GM18868 (cell line): ENCODE measurements around the gene HOXB4.
"Not testable (repeated sequence)": the region's sequence is repeated elsewhere in the genome, so short reads cannot be mapped to it uniquely, and the experiment has no call there.

ENCODE experiments used
- ATAC-seq: cut with Tn5 transposase; IDR thresholded peaks from one replicate; pipeline ENCODE4 v1.9.1; 2021; ENCODE audit warnings: mild to moderate bottlenecking, moderate library complexity; ENCODE audit not compliant: unreplicated experiment

Gene HOXB4

GRCh38 chr17:48535793-48536559, 42.2 kb downstream of the HOXB4 start:
- not testable (repeated sequence) for ATAC-seq

DNA sequence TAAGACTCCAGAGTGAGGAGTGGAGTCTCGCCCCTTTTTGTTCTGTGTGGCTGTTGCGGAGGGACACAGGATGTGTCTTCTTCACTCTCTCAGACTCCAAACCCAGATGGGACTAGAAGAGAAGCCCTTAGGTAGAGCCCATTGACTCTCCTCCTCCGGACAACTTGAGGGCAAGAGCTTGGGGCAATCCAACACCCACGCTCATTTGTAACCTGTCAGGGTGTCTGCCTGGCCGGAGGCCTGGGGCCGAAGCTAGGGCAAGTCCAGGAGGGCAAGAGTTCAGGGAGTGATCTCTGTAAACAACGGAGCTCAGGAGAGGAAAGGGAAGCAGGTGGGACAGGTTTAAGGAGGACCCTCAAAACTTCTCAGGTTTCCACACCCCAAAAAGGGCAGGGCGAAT, 45.9 kb downstream of the HOXB4 start:
- ATAC-seq = no peak

- no peak for ATAC-seq
Measured at GRCh38 chr17:48530887-48531272, 47.3 kb downstream of the HOXB4 start, which contains the start of gene HOXB1. TSS of gene HOXB1 (minus strand) at chr17:48531011. CDS start at chr17:48530904, 107 bp downstream.

- ATAC-seq = no peak
Measured at GRCh38 chr17:48530208-48530886, 47.8 kb downstream of the HOXB4 start.

- no peak for ATAC-seq
Measured at GRCh38 chr17:48529683-48530009, 48.5 kb downstream of the HOXB4 start.

DNA sequence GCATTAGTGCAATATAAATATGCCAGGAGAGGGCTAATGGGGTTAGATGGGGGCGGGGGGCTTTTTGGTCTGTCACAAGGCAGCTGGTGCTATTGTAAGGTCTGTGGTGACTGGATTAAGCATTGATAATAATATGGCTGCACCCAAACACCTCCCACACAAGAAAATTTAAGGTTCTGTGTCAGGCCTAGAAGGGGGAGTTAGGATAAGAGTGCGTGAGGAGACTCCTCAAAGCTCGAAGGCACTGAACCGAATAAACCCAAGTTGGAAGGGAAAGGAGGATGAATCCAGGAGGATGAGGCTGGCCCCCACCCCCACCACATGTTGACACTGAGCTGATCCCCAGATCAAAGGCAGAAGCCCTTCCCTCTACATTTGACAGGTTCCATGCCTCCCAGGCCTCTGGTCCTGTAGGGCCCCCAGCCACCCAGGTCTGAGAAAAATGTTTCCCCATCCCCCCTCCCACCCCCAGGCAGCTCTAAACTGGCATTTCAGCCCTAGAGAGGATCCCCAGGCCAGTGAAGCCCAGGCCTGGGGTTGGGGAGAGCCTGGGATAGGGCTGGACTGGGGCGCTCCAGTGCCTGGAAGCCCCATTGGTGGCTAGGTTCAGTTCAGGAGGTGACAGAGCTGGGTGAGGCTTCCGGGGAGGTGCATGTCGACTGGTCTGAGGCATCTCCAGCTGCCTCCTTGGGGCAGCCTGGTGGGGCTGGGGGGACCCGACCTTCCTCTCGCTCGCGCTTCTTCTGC, 49.0 kb downstream of the HOXB4 start:
- no peak for ATAC-seq

- no peak for ATAC-seq
Measured at GRCh38 chr17:48528153-48528935, 49.8 kb downstream of the HOXB4 start.

- ATAC-seq = no peak
Measured at GRCh38 chr17:48527547-48527932, 50.6 kb downstream of the HOXB4 start.

GRCh38 chr17:48526608-48527546, 51.3 kb downstream of the HOXB4 start:
- no peak for ATAC-seq
